WERI-Rb-1 (cell line): ENCODE measurements around the gene TFE3.

Experiments
- DNase-seq: peaks from one replicate; pipeline ENCODE4 v3.0.0-alpha.2; 2020
- H3K27ac ChIP-seq: fragments of 250-450 bp; sonication (Bioruptor Pico); 2 replicates; pipeline ENCODE4 v1.5.1; 2020; ENCODE audit warnings: mild to moderate bottlenecking, moderate library complexity
- H3K27me3 ChIP-seq: fragments of 250-450 bp; sonication (Bioruptor Pico); 2 replicates; pipeline ENCODE4 v1.5.1; 2021; ENCODE audit warnings: mild to moderate bottlenecking, low read depth, moderate library complexity; ENCODE audit not compliant: insufficient read depth, severe bottlenecking
- H3K36me3 ChIP-seq: fragments of 250-450 bp; sonication (Bioruptor Pico); 2 replicates; pipeline ENCODE4 v1.5.1; 2020; ENCODE audit warnings: mild to moderate bottlenecking, moderate library complexity
- H3K4me3 ChIP-seq: 2 replicates; pipeline ENCODE4 v1.5.1; 2011; ENCODE audit warnings: low read depth, mild to moderate bottlenecking, control low read depth, low read length
- H3K9me3 ChIP-seq: fragments of 250-450 bp; sonication (Bioruptor Pico); 2 replicates; pipeline ENCODE4 v1.5.1; 2021; ENCODE audit warnings: mild to moderate bottlenecking, moderate library complexity; ENCODE audit not compliant: severe bottlenecking
- TF ChIP-seq, protein P1 (sequence below): IDR thresholded peaks from 2 replicates; pipeline ENCODE4 v1.5.1; 2011; ENCODE audit warnings: low read depth, mild to moderate bottlenecking, control low read depth, inconsistent platforms, low read length

Gene TFE3

GRCh38 chrX:49030283-49030682 is 12.9 kb downstream of the TFE3 start:
- Histone ChIP-seq H3K27ac (no peak overlapping the region), H3K4me3 (no peak overlapping the region), H3K9me3 (no peaks in the 10 kb centered on the region), H3K27me3 (peaks cover 3% of the 10 kb centered on the region), H3K36me3 (peaks cover 2% of the 10 kb centered on the region; the same call in 1 of the 2 replicates)
- TF ChIP-seq, protein P1, sequence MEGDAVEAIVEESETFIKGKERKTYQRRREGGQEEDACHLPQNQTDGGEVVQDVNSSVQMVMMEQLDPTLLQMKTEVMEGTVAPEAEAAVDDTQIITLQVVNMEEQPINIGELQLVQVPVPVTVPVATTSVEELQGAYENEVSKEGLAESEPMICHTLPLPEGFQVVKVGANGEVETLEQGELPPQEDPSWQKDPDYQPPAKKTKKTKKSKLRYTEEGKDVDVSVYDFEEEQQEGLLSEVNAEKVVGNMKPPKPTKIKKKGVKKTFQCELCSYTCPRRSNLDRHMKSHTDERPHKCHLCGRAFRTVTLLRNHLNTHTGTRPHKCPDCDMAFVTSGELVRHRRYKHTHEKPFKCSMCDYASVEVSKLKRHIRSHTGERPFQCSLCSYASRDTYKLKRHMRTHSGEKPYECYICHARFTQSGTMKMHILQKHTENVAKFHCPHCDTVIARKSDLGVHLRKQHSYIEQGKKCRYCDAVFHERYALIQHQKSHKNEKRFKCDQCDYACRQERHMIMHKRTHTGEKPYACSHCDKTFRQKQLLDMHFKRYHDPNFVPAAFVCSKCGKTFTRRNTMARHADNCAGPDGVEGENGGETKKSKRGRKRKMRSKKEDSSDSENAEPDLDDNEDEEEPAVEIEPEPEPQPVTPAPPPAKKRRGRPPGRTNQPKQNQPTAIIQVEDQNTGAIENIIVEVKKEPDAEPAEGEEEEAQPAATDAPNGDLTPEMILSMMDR: no peak
- DNase-seq: no peak

- Histone ChIP-seq H3K27me3 (peaks cover 3% of the 10 kb centered on the region), H3K4me3 (no peak overlapping the region), H3K27ac (no peak overlapping the region), H3K9me3 (no peaks in the 10 kb centered on the region), H3K36me3 (peaks cover 2% of the 10 kb centered on the region; the same call in 1 of the 2 replicates)
- TF ChIP-seq, protein P1: no peak
- DNase-seq: no peak
Measured at GRCh38 chrX:49029876-49030275, 13.3 kb downstream of the TFE3 start.

DNA sequence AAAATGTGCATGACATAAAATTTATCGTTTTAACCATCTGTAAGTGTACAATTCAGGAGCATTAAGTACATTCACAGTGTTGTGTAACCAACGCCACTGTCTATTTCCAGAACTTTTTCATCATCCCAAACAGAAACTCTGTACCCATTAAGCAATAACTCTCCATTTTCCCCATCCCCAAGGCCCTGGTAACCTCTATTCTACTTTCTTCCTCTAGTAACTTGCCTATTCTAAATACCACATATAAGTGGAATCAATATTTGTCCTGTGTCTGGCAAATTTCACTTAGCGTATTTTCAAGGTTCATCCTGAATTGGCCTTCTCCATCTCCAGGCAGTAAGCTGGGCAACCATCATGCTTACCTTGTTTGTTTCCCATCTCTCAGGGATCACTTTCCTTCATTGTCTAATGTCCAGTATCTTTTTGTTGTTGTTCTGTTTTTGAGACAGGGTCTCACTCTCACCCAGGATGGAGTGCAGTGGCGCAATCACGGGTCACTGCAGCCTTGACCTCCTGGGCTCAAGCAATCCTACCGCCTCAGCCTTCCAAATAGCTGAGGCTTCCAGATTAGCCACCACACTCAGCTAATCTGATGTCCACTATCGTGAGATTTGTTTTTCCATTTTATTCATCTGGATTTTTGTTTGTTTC is 23.4 kb downstream of the TFE3 start:
- TF ChIP-seq, protein P1: no peak
- no peaks in the 10 kb centered on the region for H3K9me3 ChIP-seq
- peaks cover 7% of the 10 kb centered on the region for H3K27me3 ChIP-seq

DNA sequence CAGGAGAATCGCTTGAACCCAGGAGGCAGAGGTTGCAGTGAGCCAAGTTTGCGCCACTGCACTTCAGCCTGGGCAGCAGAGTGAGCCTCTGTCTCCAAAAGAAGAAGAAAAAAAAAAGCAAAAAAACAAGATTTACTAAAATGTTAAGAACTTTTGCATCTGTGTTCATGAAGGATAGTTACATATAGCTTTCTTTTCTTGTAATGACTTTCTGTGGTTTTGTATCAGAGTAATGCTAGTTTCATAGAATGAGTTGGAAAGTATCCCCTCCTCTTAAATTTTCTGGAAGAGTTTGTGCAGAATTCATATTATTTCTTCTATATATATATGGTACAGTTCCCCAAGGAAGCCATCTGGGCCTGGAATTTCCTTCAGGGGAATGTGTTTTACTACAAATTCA is 24.1 kb downstream of the TFE3 start:
- TF ChIP-seq, protein P1: no peak
- no peak for DNase-seq
- Histone ChIP-seq H3K36me3 (no peaks in the 10 kb centered on the region), H3K9me3 (no peaks in the 10 kb centered on the region), H3K27me3 (peaks cover 7% of the 10 kb centered on the region), H3K4me3 (no peak overlapping the region), H3K27ac (no peak overlapping the region)

More for the DNA sequence above, 23.4 kb downstream of the TFE3 start:
- no peak overlapping the region for H3K4me3 ChIP-seq
- no peak for DNase-seq
- H3K27ac ChIP-seq: no peak overlapping the region
- no peaks in the 10 kb centered on the region for H3K36me3 ChIP-seq

DNA sequence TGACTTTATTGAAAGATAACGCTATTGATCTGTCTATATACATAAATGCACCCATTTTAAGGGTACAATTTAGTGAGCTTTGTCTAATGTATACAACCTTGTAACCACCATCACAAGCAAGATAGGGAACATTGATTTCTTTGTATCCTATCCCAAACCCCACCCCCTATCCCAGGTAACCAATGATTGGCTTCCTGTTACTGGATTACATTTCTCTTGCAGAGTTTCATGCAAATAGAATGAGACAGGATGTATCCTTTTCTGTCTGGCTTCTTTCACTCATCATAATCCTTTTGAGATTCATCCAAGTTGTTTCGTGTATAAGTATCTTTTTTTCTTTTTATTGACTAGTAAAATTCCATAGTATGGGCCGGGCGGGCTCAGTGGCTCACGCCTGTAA is 39.5 kb downstream of the TFE3 start:
- DNase-seq: no peak
- TF ChIP-seq, protein P1: no peak
- Histone ChIP-seq H3K4me3 (no peak overlapping the region), H3K27me3 (peaks cover 13% of the 10 kb centered on the region), H3K36me3 (peaks cover 3% of the 10 kb centered on the region; the same call in 1 of the 2 replicates), H3K27ac (no peak overlapping the region), H3K9me3 (no peaks in the 10 kb centered on the region)
